Stimulated activated naive CD8-positive, alpha-beta T cell treated with anti-CD3 and anti-CD28 coated beads, Interleukin-15, Interleukin-2, amounts not matched to agents 100 ng/mL and 50 ng/mL, for 24 hours (primary cell): Measurements from ENCODE around the gene IKZF2.
"Not testable (repeated sequence)": the region's sequence is repeated elsewhere in the genome, so short reads cannot be mapped to it uniquely, and the experiment has no call there.

Experiments
- H3K27ac Mint-ChIP-seq: one replicate; pipeline ENCODE4 v1.8.0; 2021; ENCODE audit warnings: mild to moderate bottlenecking, mixed read lengths
- H3K27me3 Mint-ChIP-seq: one replicate; pipeline ENCODE4 v1.8.0; 2021; ENCODE audit warnings: mixed read lengths
- H3K36me3 Mint-ChIP-seq: one replicate; pipeline ENCODE4 v1.8.0; 2021; ENCODE audit warnings: low read depth, mixed read lengths
- H3K4me1 Mint-ChIP-seq: one replicate; pipeline ENCODE4 v1.8.0; 2021; ENCODE audit warnings: low read depth, mixed read lengths
- H3K4me3 Mint-ChIP-seq: one replicate; pipeline ENCODE4 v1.8.0; 2021; ENCODE audit warnings: mild to moderate bottlenecking, mixed read lengths
- H3K9me3 Mint-ChIP-seq: one replicate; pipeline ENCODE4 v1.8.0; 2021; ENCODE audit warnings: mixed read lengths

The IKZF2 gene

DNA sequence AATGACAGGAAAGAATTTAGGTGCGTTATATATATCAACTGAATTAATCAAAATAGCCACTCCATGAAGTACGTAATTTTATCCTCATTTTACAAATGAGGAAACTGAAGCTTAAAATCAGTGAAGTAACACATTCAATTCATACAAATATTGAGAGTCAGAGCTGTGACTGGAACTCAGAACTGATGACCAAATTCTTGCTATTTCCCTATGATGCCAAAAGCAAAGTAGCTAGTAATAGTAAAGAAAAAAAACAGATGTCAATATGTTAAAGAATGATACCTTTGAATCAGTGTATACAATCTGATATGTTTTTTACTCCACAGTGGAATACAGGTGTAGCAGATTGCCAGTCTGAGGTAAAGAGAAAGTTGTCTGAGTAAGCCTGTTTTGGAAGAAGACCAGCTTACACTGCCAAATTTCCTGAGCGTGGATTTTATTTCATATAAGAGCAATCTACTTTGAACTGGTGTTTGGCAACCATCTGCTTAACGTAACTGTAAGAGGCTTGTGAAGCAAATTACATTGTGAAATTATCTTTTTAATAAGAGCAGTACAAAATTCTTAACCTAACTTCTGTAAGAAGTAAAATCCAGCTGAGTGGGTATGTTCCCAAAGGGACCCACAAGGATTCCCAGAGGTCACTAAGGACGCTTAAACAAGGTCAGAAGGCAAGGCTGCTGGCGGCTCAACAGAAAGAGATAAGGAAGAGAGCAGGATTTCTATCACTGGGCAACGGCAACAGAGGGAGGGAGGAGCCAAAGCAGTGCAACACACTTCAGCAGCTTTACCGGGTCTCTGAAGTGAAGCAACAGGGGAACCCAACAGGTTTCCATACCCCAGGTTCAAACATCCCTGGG lies 85.6 kb downstream of the IKZF2 start:
- Mint-ChIP-seq H3K4me1 (peaks cover 64% of the 10 kb centered on the region), H3K27me3 (no peaks in the 10 kb centered on the region), H3K36me3 (no peaks in the 10 kb centered on the region), H3K4me3 (peak overlapping the region; percentile 36), H3K27ac (no peak overlapping the region), H3K9me3 (no peaks in the 10 kb centered on the region)

DNA sequence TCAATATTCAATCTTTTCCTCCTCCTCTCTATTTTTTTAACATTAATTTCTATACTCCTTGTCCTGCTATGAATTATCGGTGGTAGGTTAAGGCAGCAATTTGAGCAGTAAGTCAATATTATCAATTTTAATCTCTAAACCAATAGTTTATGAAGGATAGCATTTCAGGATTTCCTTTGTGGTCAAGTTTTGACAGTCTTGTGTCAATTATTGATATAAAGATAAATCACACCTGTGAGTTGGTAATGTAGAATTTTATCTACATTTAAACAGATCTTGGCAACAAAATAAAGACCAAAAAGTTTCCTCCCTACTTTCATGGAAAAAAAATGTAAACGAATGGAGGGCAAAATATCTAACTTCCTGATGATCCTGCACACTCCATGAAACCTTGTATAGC lies 87.3 kb downstream of the IKZF2 start:
- Mint-ChIP-seq H3K4me1 (peaks cover 51% of the 10 kb centered on the region), H3K27me3 (no peaks in the 10 kb centered on the region), H3K27ac (no peak overlapping the region), H3K4me3 (no peak overlapping the region), H3K9me3 (no peaks in the 10 kb centered on the region), H3K36me3 (no peaks in the 10 kb centered on the region)

DNA sequence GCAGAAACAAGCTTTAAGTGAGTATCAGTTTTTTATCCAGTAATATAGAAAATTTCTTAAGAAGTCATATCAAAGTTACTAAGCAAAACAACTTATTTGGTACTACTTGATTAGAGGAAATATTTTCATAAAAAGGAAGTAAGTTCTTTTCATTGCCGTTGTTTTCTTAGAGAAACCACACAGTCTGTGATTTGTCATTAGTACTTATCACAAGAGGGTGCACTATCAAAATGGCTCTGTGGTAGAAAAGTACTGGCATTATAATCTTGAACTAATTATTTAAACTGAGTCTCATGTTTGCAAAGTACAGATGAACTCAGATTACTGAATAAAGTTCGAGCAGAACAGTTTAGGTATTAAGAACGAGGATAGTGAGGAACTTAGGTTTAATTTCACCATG lies 93.4 kb downstream of the IKZF2 start:
- H3K27ac Mint-ChIP-seq, result no peak overlapping the region
- H3K36me3 Mint-ChIP-seq, result peaks cover 6% of the 10 kb centered on the region
- H3K4me3 Mint-ChIP-seq, result no peak overlapping the region
- no peaks in the 10 kb centered on the region for H3K27me3 Mint-ChIP-seq
- H3K9me3 Mint-ChIP-seq, result peaks cover 5% of the 10 kb centered on the region
- peaks cover 26% of the 10 kb centered on the region for H3K4me1 Mint-ChIP-seq

DNA sequence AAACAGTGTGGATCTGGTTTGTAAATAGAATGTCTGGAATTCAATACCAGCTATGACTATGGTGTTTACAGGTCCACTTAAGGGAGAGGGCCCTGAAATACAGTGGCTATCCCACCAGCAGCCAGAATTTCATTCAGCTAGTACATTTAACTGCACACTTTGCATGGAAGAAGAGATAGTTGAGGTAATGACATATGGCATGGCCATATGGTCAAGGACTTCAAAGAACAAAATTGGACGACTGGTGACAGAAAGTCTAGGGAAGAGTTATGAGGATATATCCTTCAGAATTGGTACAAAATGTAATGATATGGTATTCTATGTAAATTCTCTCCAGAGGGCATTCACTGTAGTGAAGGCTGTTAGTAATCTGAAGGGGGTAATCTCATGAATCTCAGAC lies 105.0 kb downstream of the IKZF2 start:
- no peaks in the 10 kb centered on the region for H3K27me3 Mint-ChIP-seq
- H3K27ac Mint-ChIP-seq, result no peak overlapping the region
- peaks cover 28% of the 10 kb centered on the region for H3K36me3 Mint-ChIP-seq
- H3K4me3 Mint-ChIP-seq, result no peak overlapping the region
- no peaks in the 10 kb centered on the region for H3K4me1 Mint-ChIP-seq
- H3K9me3 Mint-ChIP-seq, result peaks cover 12% of the 10 kb centered on the region

DNA sequence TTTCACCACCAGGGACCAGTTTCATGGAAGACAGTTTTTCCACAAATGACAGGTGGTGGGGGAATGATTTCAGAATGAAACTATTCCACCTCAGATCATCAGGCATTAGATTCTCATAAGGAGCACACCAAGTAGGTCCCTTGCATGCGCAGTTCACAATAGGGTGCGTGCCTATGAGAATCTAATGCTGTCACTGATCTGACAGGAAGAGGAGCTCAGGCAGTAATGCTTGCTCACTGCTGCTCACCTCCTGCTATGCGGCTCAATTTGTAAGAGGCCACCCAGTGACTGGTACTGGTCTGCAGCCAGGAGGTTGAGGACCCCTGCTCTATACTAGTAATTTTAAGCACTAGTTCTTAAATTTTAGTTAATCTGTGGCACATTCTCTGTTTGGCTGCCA lies 107.8 kb downstream of the IKZF2 start:
- Mint-ChIP-seq H3K27ac (no peak overlapping the region), H3K4me3 (no peak overlapping the region), H3K4me1 (peaks cover under 1% of the 10 kb centered on the region), H3K9me3 (peaks cover 12% of the 10 kb centered on the region), H3K27me3 (no peaks in the 10 kb centered on the region), H3K36me3 (peaks cover 23% of the 10 kb centered on the region)

DNA sequence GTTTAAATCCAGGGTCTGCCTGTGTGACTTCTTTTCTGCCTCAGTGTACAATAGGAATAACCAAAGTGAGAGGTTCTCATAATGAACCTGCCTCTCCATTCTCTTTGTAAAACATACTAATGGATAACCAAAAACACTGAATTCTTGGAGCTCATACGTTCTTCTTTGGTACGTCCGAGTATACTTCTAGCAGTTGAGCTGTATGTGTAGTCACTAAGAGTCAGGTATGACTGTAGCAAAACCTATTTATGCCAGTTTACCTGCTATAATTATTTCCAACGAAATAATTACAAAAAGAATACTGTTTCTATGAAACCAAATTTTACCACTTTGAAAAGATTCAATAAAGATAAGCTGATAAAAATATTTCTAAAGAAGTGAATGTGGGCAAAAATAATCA lies 109.2 kb downstream of the IKZF2 start:
- peaks cover 12% of the 10 kb centered on the region for H3K9me3 Mint-ChIP-seq
- H3K27ac Mint-ChIP-seq, result no peak overlapping the region
- H3K4me1 Mint-ChIP-seq, result peaks cover 13% of the 10 kb centered on the region
- no peaks in the 10 kb centered on the region for H3K27me3 Mint-ChIP-seq
- peaks cover 17% of the 10 kb centered on the region for H3K36me3 Mint-ChIP-seq
- no peak overlapping the region for H3K4me3 Mint-ChIP-seq

DNA sequence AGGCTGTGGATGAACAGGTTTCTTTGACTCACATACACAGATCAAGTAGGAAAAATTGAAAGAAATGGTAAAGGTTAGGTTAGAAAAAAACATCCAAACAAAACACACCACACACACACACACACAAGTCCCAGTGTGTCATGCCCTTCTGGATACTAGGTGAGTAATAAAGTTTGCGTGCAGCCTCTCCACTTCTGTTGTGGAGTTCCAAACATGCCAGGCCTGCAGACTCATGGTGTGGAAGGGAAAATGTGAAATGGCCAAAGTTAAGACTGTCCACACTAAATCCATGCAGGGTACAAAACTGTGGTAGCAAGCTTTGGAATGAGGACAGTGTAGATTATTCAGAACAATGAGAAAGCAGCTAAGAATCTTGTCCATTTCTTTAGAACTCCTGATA lies 114.6 kb downstream of the IKZF2 start:
- no peaks in the 10 kb centered on the region for H3K27me3 Mint-ChIP-seq
- no peak overlapping the region for H3K4me3 Mint-ChIP-seq
- no peaks in the 10 kb centered on the region for H3K9me3 Mint-ChIP-seq
- H3K4me1 Mint-ChIP-seq, result peaks cover 51% of the 10 kb centered on the region
- H3K27ac Mint-ChIP-seq, result peak overlapping the region; percentile 27
- H3K36me3 Mint-ChIP-seq, result peaks cover 2% of the 10 kb centered on the region

DNA sequence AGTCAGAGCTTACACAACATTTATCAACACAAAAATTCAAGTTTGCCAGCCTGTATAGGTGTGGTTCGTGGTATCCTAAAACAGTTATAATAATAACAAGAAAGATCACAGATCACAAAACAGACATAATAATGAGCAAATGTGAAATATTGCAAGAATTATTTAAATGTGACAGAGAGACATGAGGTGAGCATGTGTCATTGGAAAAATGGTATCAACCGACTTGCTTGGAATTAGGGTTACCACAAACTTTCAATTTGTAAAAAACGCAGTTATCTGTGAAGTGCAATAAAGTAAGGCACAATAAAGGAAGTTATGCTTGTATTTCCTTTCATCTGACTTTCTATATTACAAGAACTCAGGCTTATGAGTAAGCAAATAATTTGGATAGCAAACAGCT lies 116.8 kb downstream of the IKZF2 start:
- peak overlapping the region; percentile 9 for H3K27ac Mint-ChIP-seq
- H3K4me1 Mint-ChIP-seq, result peaks cover 57% of the 10 kb centered on the region
- peaks cover 3% of the 10 kb centered on the region for H3K36me3 Mint-ChIP-seq

DNA sequence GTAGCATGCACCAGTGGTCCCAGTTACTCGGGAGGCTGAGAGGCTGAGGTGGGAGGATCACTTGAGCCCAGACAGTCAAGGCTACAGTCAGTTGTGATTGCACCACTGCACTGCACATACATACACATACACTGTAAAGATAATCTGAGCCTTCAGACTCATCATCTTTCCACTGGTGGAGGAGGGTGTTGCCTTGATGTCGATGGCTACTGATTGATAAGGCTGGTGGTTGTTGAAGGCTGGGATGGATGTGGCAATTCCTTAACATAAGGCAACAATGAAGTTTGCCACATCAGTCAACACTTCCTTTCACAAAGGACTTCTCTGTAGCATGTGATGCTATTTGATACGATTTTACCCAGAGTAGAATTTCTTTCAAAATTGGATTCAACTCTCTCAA lies 118.8 kb downstream of the IKZF2 start:
- no peaks in the 10 kb centered on the region for H3K9me3 Mint-ChIP-seq
- no peak overlapping the region for H3K27ac Mint-ChIP-seq
- no peaks in the 10 kb centered on the region for H3K27me3 Mint-ChIP-seq
- no peak overlapping the region for H3K4me3 Mint-ChIP-seq
- H3K36me3 Mint-ChIP-seq, result peaks cover 3% of the 10 kb centered on the region
- peaks cover 47% of the 10 kb centered on the region for H3K4me1 Mint-ChIP-seq

More for the DNA sequence above, 116.8 kb downstream of the IKZF2 start:
- Mint-ChIP-seq H3K4me3 (no peak overlapping the region), H3K9me3 (no peaks in the 10 kb centered on the region), H3K27me3 (no peaks in the 10 kb centered on the region)

DNA sequence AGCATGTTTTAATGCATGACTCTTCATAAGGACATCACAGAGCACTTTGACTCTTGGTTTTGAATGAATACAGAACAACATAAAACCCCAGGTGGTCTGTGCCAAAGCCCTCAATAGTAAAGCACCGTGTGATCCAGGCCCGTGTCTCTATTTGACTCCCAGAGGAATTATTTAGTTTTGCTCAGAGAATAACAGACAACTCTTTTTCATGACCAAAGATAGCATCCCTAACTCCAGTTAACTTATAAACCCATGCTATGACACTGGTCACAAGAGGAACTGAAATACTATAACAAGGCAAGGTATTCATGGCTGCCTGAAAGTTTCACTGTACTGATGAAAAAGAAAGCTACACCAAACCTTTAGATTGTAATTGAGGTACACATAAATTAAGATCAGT lies 128.4 kb downstream of the IKZF2 start:
- Mint-ChIP-seq H3K27me3 (no peaks in the 10 kb centered on the region), H3K4me3 (no peak overlapping the region), H3K9me3 (no peaks in the 10 kb centered on the region), H3K4me1 (peaks cover 29% of the 10 kb centered on the region), H3K36me3 (peaks cover 9% of the 10 kb centered on the region), H3K27ac (peak overlapping the region; percentile 84)

DNA sequence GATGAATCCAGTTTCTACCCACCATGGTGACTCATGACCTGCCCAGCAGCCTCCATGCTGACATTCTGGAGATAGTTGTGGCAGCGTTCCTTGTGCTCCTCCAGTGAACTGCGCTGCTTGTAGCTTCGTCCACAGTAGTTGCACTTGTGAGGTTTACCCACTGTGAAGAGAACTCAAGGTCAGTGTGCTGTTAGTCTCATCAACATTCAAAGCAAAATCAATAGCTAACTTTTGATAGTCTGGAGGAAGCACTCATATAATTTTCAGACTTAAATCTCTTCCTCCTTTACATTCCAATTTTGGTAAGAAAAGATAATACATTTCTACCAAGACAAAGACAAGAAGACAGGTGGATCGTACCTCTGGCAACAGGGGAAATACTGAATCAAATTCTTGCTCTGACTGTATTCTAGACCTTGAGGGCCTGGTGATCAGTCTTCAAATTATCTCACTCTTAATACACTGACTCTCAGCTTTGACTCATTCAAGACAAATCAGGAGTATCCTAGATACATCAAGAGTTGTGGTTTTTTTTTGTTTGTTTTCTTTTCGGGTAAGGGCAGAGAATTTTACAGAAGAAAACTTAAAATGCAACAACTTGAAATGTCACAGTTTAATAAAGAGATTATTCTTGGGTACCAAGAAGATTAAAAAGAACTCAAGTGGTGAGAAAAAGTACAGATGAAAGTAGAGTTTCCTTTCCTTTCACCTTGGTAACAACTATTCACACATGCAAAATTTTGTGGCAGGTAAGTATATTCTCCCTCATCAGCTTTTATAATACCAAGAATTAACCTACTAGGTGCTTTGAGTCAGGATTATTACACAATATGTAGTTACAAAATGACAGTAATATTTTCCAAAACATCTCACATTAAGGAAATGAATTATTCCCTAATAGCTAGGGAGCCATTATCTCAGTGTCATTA lies 129.2 kb downstream of the IKZF2 start:
- peaks cover 31% of the 10 kb centered on the region for H3K4me1 Mint-ChIP-seq
- H3K36me3 Mint-ChIP-seq, result peaks cover 9% of the 10 kb centered on the region
- H3K27me3 Mint-ChIP-seq, result no peaks in the 10 kb centered on the region
- H3K27ac Mint-ChIP-seq, result peak overlapping the region; percentile 84
- peak overlapping the region; percentile 35 for H3K4me3 Mint-ChIP-seq
- no peaks in the 10 kb centered on the region for H3K9me3 Mint-ChIP-seq

DNA sequence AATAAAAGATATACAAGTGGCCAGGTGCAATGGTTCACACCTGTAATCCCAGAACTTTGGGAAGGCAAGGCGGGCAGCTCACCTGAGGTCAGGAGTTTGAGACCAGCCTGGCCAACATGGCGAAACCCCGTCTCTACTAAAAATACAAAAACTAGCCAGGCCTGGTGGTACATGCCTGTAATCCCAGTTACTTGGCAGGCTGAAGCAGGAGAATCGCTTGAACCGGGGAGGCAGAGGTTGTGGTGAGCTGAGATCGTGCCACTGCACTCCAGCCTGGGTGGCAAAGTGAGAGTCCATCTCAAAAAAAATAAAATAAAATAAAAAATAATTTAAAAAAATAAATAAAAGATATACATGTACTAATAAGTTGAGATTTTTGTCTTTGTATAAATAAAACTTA lies 130.5 kb downstream of the IKZF2 start:
- H3K36me3 Mint-ChIP-seq, result peaks cover 14% of the 10 kb centered on the region
- not testable (repeated sequence) for H3K4me3 Mint-ChIP-seq, H3K27ac Mint-ChIP-seq, H3K27me3 Mint-ChIP-seq, H3K9me3 Mint-ChIP-seq
- peaks cover 43% of the 10 kb centered on the region for H3K4me1 Mint-ChIP-seq

DNA sequence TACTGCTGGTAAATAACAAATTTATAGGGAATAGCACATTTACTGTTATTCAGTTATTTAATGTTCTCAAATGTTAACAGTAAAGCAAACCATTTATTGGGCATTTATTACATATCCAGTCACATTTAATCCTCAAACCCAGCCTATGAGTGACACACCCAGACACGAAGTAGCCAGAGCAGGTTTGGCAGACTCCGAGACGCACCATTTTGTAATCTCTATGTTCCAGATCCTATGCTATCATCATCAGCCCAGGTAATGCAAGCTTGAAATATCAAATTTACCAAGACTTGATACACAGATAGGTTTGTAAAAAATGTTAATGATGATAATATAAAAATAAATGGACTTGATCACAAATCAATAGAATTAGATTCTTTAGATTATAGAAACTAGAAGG lies 131.1 kb downstream of the IKZF2 start:
- no peaks in the 10 kb centered on the region for H3K9me3 Mint-ChIP-seq
- H3K4me1 Mint-ChIP-seq, result peaks cover 49% of the 10 kb centered on the region
- no peaks in the 10 kb centered on the region for H3K27me3 Mint-ChIP-seq
- no peak overlapping the region for H3K27ac Mint-ChIP-seq
- peaks cover 16% of the 10 kb centered on the region for H3K36me3 Mint-ChIP-seq
- no peak overlapping the region for H3K4me3 Mint-ChIP-seq

DNA sequence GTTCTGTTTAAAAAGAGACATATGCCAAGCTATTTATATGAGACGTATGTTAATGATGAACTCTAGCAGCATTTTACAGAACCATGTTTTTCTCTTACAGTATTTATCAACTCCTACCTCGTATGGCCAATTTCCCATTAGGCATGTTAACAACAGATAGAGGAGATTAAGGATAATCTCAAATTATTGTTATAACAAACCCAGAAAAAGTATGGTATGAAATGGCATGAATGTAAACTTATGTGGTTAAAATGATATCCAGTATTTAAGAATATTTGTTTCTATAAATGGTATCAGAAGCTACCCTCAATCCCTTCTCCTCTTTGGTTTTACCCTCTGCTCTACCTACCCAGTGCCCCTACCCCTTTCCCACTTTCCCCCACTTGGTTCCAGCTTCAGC lies 132.0 kb downstream of the IKZF2 start:
- Mint-ChIP-seq H3K27me3 (no peaks in the 10 kb centered on the region), H3K9me3 (no peaks in the 10 kb centered on the region), H3K4me1 (peaks cover 58% of the 10 kb centered on the region), H3K27ac (no peak overlapping the region), H3K4me3 (no peak overlapping the region), H3K36me3 (peaks cover 17% of the 10 kb centered on the region)

DNA sequence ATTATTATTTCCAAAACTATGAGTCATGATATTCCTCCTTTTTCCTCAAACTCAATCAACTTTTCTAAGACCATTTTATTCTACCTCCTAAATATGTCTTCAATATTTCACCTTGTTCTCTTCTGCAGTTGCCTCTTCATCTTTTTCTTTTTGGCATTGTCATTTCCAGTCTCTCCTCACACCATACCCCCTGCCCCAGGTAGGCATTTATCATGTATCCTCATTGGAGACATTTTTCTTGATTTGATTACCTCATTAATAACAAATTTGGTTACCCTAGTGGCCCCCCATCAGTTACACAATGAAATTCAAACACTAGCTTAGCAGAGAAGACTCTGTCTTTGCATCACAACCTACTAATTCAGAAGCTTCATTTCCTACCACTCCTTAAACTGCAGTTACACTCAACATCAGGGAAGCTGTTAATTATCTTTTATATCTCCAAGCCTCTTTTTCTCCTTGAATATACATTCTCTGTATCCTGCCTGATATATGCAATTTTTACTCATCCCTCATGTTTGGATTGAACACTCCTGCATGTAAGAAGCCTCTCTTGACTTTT lies 133.0 kb downstream of the IKZF2 start:
- Mint-ChIP-seq H3K4me1 (peaks cover 60% of the 10 kb centered on the region), H3K9me3 (no peaks in the 10 kb centered on the region), H3K36me3 (peaks cover 17% of the 10 kb centered on the region), H3K27me3 (no peaks in the 10 kb centered on the region), H3K4me3 (no peak overlapping the region), H3K27ac (peak overlapping the region; percentile 39)
